ENCODE results near the gene SLC22A4.
A peak's percentile ranks its signal among the peaks of the same experiment; 100 is the strongest.

SLC22A4 gene

GRCh38 chr5:132264546-132265335 lies 29.5 kb upstream of the SLC22A4 start:
- Histone ChIP-seq H3K9me3 (no peaks in the 10 kb centered on the region), H3K4me1 (peaks cover 0 to 98% (median 64%) of the 10 kb centered on the region in 4 donors)
- intact Hi-C loops (cut with DNase I; ENCODE audit: low total_unique reads) = no loop called here

GRCh38 chr5:132265336-132266030 lies 28.7 kb upstream of the SLC22A4 start:
- no peak overlapping the region for H3K4me3 ChIP-seq
- peak overlapping the region; percentile 95 to 96 for H3K27ac ChIP-seq
- peaks cover 0 to 47% (median 19%) of the 10 kb centered on the region in 3 donors for H3K36me3 ChIP-seq
- peak; percentile 75 to 92 for DNase-seq
- H3K4me1 ChIP-seq = peaks cover 0 to 90% (median 57%) of the 10 kb centered on the region in 4 donors
- H3K9me3 ChIP-seq = no peaks in the 10 kb centered on the region
- TF ChIP-seq CTCF (IDR thresholded peaks at IDR 0.05) = no peak
- H3K27me3 ChIP-seq = no peaks in the 10 kb centered on the region
- intact Hi-C loops (cut with DNase I; ENCODE audit: low total_unique reads) = no loop called here

More at GRCh38 chr5:132264546-132265335, 29.5 kb upstream of the SLC22A4 start:
- Histone ChIP-seq H3K4me3 (no peak overlapping the region), H3K36me3 (peaks cover 0 to 39% (median 16%) of the 10 kb centered on the region in 3 donors), H3K27ac (peak overlapping the region; percentile 95 to 96), H3K27me3 (no peaks in the 10 kb centered on the region)
- DNase-seq = no peak
- TF ChIP-seq CTCF (IDR thresholded peaks at IDR 0.05) = no peak

GRCh38 chr5:132266031-132266835 lies 28.0 kb upstream of the SLC22A4 start:
- no peak for DNase-seq
- H3K4me3 ChIP-seq = no peak overlapping the region
- H3K4me1 ChIP-seq = peaks cover 0 to 83% (median 49%) of the 10 kb centered on the region in 4 donors
- H3K27ac ChIP-seq = peak overlapping the region; percentile 95 to 96
- H3K9me3 ChIP-seq = no peaks in the 10 kb centered on the region
- intact Hi-C loops (cut with DNase I; ENCODE audit: low total_unique reads) = no loop called here
- H3K27me3 ChIP-seq = no peaks in the 10 kb centered on the region
- peaks cover 0 to 54% (median 27%) of the 10 kb centered on the region in 3 donors for H3K36me3 ChIP-seq
- no peak for TF ChIP-seq CTCF (IDR thresholded peaks at IDR 0.05)

GRCh38 chr5:132266836-132267160 lies 27.4 kb upstream of the SLC22A4 start:
- H3K36me3 ChIP-seq = peaks cover 0 to 60% (median 32%) of the 10 kb centered on the region in 3 donors
- intact Hi-C loops (cut with DNase I; ENCODE audit: low total_unique reads) = no loop called here
- H3K4me3 ChIP-seq = no peak overlapping the region
- DNase-seq = no peak
- H3K4me1 ChIP-seq = peaks cover 0 to 77% (median 44%) of the 10 kb centered on the region in 4 donors
- H3K27ac ChIP-seq = peak overlapping the region; percentile 95 to 96
- TF ChIP-seq CTCF (IDR thresholded peaks at IDR 0.05) = no peak
- no peaks in the 10 kb centered on the region for H3K9me3 ChIP-seq
- H3K27me3 ChIP-seq = no peaks in the 10 kb centered on the region

GRCh38 chr5:132267166-132267739 lies 26.9 kb upstream of the SLC22A4 start:
- TF ChIP-seq CTCF (IDR thresholded peaks at IDR 0.05) = no peak
- peak overlapping the region; percentile 95 to 96 for H3K27ac ChIP-seq
- H3K4me1 ChIP-seq = peaks cover 0 to 73% (median 42%) of the 10 kb centered on the region in 4 donors
- peaks cover 0 to 62% (median 37%) of the 10 kb centered on the region in 3 donors for H3K36me3 ChIP-seq
- DNase-seq = no peak
- intact Hi-C loops (cut with DNase I; ENCODE audit: low total_unique reads) = no loop called here
- H3K27me3 ChIP-seq = no peaks in the 10 kb centered on the region
- H3K9me3 ChIP-seq = no peaks in the 10 kb centered on the region
- no peak overlapping the region for H3K4me3 ChIP-seq

Data from tibial artery (tissue), 4 donors.